Middle frontal gyrus (tissue), 1 donor: ENCODE results near the gene PACSIN1.

Experiments
- DNase-seq: peaks from one replicate; pipeline ENCODE4 v3.0.0-alpha.2; 2015; ENCODE audit warnings: low spot score; ENCODE audit errors: extremely low spot score

The PACSIN1 gene

DNA sequence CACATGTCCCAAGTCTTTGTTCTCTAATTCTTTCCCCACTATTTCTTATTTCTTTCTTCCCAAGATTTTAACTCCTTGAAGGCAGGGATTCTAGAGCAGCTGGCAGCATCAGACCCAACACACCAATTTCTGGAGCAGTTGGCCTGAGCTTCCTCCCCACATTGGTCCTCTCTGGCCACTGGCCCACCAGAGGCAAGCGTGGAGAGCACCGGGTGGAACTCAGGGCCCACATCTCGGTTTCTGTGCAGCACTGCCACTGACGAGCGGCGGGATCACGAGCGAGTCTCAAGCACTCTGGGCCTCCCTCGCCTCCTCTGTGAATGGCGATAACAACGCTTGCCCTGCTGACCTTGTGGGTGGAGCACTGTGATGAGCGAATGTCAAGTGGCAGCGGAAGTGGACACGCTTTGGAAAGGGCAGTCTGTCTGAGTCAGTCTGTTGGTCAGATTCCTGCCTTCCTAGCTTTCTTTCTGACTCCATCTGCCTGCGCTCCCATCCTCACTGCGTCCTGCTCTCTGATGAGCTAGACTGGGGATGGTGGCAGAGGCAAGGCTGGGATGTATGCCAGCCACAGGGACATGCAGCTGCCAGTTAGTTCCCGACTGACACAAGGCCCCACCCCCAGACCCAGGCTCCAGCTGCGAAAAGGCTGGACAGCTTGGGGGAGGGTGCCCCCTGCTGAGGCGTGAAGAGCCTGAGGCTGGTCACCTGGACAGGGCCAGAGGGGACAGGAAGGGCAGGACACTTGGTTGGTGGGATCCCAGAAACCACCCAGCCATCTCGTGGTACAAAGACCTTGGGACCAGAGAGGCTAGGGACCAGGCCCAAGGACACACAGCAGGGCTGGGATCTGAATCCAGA is 94.7 kb downstream of the PACSIN1 start:
- no peak for DNase-seq

DNA sequence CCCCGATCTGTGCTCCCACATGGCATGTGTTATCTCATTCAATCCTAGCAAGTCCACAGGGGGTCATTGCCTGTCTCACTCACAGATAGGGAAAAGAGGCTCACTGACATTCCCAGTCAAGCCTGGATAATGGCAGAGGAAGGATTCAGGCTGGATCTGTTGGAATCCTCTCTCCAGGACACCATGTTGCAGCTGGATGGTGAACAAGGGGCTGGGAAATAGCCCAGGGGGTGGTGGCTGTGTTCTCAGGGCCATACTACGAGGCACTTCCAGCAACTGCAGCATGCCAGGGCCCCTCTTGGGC is 95.3 kb downstream of the PACSIN1 start:
- no peak for DNase-seq

DNA sequence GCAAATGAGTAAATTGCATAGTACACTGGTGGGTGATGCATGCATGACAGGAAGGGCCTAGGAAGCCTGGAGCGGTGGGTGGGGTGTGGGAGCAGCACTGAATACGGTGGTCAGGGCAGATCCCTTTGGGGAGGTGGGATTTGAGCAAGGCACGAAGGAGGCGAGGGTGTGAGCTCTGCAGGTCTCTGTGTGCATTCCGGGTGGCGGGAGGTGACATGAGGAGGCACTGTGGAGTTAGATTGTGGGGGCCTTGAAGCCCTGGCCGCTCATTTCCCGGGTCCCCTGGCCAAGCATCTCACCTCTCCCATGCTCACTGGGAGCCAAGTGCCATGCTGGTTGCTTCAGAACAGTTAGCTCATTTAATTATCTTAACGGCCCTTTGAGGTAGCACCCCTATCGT is 96.5 kb downstream of the PACSIN1 start:
- no peak for DNase-seq

DNA sequence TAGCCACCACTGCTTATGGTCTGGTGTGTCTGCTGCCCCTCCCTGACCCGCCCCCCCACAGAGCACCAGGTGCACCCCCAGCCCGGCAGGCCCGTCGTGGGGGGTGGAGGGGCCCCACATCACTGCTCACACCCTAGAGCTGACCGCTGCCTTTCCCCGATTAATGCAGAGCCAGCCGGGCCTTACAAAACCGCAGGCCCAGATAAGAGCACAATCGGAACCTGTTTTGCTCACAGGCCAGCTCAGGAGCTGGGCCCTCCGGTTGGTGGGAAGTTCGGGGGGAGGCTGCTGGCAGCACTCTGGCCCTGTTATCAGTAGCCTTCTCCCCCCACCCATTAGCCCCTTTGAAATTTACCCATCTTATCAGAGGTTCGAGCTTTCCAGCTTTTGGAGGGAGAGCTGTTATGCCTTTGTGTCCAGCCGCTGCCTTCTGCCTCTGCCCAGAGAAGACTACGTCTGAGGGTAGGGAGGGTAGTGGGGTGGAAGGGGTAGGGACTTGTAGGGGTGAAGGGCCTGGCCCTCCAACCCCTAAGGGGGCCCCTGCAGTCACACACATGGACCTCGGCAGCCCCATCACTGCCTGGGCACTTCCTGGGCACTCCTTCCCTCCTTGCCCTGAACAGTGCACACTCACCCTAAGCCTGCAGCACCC is 97.1 kb downstream of the PACSIN1 start:
- DNase-seq = no peak

DNA sequence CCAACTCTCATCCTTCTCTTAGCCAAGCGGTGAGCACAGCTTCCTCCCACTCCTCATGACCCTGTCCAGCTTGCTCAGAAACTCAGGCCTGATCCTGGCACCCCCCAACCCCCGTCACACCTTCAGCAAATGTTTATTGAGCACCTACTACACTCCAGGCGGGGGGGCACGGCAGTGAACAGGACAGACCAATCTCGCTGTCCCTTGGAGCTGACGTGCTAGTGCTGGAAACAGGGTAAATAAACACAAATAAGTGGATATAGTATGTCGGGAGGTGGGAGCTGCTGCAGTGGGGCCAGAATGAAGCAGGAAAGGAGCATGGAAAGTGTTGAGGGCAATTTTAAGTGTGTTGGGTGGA is 97.6 kb downstream of the PACSIN1 start:
- DNase-seq = no peak

DNA sequence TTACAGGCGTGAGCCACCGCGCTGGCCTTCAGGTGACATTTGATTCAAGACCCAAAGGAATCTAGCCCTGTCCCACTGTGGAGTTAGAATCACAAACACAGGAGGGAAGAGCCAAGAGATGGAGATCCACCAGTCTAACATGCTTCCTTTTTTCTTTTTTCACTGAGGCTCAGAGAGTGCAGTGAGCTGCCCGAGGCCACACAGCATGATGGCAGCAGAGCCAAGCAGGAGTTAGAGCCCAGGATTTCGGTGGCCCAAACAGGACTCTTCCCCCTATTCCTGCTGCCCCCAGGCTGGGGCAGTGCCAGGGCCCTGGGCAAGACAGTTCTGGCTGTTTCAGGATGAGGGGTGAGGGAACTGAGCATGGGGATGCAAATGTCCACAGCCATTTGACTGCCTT is 98.3 kb downstream of the PACSIN1 start:
- no peak for DNase-seq

DNA sequence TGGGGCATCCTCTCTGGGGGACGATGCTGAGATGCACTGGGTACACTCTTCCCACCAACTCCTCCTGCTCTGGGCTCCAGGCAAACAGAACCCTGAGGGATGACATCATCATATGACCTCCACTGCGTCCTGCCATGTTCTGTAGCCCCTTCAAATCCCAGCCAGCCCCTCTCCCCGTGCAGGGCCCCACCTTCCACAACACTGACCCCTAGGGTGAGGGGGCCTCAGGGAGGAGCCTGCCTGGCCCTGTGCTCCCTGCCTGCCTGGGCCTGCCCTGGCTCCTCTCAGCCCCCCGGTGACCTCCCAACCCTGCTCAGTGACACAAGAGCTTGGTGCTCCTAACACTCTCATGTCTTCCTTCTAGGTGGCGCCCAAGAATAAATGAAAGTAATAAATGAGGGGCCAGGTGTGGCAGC is 99.9 kb downstream of the PACSIN1 start:
- DNase-seq = no peak

DNA sequence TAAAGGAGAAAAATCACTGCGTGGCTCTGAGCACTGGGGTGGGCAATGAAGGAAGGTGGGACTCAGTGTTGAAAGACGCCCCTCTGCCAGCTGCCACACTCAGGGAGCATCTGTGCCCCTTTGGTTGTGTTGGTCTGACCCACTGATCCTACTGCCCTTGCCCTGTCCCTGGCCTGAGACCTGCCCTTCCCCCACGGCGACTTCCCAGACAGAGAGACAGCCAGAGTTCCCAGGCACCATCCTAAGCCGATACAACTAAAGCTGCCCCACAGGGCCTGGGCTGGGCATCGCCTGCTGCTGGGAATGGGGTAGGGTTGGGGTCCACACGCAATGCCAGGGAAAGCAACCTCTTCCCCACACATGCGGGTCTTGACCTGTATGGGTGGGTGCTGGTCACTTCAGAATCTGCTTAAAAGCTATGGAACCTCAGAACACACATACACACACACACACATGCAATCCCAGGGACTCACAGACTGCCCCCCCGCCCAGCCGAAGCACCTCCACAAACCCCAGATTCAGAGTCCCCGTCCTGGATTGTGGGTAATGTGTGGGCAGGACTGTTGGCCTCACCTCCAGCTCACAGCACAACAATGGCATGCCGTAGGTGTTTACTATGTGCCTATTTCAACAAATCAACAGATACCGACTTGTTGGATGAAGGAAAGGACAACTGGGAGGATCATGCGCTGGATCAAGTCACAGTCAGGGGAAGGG is 101.1 kb downstream of the PACSIN1 start:
- no peak for DNase-seq

DNA sequence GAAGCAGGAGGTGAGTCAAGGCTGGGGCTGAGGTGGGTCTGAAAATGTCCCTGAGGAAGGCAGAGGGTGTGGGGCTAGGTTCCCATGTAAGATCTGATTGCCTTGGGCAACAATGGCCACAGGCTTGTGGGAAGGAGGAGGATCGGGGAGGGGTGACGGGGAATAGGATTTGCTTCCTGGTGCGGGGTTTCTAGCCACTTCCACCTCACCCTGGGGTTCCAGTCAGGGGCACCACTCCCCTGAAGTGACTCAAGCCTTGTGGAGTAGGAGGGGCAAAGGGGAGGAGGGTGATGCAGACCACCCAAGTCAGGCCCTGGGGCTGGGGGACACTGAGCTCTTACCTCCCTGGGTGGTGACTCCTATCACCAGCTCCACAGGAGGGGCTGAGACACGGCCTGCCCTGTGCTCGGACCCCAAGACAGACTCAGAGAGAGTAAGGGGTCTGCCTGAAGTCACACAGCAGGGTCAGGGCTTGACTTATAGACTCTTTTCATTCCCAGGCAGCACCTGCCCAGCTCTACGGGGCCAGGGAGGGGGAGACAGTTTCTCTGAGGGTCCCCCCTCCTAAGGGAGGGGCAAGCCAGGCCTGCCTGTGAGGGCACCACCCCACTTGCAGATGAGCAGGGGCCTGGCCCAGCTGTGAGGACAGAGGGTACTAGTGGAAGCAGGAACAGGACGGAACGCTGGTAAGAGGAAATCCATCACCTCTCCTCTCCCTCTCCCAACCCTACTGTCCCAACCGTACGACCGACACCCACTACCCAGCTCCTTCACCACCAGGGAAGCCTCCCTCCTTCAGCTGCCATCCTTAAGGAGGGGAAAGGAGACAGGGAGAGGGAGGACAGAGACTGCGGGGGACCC is 102.7 kb downstream of the PACSIN1 start:
- DNase-seq = no peak

DNA sequence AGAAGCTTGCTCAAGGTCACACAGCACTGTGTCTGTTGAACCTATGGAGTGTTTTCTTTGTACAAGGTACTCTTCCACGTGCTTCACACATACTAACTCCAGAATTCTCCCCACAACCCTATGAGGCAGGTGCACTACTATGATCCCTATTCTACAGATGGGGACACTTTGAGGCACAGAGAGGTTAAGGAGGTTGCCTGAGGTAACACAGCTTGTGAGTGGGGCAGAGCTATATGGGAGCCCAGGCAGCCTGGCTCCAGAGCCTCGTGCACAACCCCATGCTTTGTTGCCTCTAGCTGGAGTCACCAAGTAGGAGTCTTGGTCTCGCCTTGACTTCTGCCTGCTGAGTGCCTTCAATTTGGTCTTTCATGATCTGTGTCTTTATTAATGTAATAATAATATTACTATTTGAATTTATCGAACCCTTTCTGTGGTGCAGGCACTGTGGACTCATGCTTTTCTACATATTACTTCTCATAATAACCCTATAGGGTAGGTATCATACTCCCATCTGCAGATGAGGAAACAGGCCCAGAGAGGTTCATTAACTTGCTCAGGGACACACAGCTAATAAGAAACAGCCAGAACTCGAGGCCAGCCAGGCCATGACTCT is 103.6 kb downstream of the PACSIN1 start:
- no peak for DNase-seq

DNA sequence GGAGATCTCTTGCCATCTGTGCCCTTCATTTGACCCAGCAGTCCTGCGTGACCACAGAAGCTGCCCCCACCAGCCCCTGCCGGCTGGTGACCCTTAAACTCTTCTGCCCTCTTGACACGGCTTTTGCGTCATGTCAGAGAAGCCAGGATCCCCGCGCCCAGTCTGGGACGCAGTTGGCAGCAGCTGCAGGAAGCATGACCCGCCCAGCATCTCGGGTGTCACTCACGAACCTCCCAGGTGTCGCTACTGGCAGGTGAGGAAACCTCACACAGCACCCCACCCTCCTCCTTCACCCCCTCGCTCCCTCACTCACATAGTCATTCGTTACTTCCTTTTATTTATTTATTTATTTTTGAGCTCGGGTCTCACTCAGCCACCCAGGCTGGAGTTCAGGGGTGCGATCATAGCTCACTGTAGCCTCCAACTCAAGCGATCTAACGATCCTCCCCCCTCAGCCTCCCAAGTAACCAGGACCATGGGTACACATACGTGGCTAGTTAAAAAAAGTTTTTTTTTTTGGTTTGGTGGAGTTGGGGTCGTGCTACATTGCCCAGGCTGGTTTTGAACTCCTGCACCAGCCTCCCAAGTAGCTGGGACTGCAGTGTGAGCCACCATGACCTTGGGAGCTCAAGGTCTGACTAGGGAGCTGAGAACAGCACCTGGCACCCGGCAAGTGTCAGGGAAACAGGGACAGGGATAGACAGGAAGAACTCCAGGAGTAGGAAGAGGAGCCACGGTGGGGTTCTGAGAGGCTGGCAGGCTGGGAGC is 104.4 kb downstream of the PACSIN1 start:
- no peak for DNase-seq

DNA sequence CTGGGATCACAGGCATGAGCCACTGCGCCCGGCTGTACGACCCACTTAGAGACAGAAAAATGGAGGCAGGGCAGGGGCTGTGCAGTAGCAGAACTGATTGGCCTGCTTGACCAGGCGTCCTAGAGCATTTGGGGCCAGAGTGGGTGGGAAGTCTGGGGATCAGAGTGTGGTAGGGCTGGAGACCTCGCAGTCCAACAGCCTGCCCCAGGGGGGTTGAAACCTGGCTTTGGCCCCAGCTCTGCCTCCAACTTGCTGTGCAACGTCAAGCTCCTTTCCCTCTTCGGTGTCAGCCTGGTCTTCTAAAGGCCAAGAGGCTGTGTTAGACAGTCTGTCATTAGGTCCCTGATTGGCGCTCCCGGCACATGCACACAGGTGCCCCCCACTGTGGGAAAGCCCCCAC is 105.5 kb downstream of the PACSIN1 start:
- no peak for DNase-seq

DNA sequence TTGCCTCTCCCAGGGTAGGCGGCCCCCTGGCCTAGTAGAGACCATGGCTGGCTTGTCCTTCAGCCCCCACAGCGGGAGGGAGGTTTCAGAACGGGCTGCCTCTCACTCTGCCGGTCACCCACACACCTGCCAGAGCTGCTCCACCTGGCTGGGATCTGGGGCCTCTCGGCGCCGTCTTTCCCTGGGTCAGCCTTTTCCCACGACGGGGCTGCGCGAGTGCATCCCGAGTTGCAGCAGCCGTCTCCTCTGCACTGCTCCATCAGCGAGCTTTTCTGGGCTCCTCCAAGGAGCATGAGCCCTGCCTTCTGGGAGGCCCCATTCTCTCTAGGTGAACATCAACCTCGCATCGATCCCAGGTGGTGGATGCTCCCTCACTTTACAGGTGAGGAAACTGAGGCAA is 106.1 kb downstream of the PACSIN1 start:
- DNase-seq = no peak

DNA sequence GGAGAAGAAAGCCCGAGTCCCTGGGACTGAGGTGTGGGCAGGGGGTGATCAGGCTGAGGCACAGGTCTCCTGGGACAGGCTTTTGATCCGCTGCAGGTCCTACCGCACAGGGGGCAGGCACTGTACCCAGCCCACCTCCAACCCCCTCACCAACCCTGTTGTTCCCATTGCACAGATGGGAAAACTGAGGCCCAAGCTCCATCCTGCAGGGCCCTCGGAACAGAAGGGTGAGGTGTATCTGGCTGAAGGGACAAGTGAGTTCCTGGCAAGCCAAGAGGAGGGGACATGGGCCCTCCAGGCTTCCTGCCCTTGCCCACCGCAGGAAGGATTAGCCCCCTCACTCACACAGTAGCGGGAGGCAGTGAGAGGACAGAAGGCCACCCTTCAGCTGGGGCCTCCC is 106.7 kb downstream of the PACSIN1 start:
- no peak for DNase-seq

DNA sequence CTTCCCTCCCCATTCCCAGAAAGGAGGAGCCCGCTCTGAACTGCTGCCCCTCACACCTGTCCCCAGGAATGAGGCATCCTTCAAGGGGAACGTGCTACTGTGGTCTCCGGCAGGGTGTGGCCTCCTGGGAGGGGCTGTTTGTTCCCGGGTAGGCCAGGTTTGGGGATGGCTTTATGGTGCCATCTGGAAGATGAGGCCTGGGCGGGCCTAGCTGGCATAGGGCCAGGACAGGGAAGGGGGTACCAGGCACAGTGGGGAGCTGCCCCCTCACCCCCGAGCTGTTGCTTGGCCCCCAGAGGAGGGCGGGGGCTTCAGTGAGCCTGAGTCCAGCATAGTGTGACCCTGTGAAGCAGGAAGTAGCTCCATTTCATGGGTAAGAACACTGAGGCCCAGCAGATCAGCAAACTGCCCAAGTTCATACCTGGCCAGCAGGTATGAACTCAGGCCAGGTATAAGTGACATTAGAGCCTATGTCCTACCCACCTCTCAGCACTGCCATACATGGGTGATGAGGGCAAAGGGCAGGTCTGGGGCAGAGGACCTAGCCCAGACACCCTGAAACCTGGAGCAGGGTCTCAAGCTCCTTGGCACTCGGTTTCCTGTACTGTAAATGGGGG is 107.8 kb downstream of the PACSIN1 start:
- no peak for DNase-seq

DNA sequence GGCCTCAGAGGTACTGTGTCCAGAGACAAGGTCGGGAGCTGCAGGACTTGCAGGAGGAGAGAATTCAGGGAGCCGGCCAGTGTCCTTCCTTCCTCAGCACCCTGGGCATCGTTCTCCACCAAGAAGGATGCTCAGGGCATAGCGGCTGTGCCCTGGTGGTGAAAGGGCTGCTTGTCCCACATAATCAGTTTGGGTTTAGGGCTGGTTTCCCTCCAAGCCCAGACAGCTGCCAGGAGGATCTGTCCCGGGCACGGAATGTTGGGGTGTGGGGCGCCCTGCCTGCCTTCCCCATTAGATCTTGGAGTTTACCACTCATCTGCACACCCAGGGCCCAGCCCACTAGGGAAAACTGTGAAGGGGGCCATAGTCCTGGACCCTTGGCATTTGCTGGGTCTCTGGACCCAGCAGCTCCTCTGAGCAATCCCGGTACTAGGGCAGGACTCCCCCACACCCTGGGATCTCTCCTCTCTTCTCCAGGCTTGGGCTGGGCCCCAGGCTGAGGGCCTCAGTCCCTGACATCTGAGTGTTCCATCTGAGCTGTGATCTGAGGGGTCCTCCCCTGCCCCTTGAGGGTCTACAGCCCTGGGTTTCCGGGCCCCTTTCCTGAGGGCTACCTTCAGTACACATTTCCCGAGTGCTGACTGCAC is 108.9 kb downstream of the PACSIN1 start:
- no peak for DNase-seq

DNA sequence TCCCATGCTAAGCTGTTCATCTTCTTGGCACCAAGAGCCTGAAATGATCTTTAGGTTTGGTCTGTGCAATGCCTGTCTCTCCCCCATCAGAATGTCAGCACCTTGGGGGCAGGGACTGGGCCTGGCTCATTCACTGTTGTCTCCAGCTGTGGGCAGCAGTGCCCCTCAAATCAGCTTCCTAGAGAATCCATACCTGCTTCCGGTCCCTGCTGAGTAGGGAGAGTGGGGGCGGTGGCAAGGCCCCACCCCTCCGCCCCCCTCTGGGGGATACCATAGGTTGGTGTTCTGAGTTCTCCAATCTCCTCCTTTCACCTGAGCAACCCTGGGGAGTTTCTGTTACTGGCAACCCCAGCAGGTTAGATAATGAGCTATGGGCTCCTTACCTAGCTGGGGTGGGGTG is 109.5 kb downstream of the PACSIN1 start:
- DNase-seq = no peak

DNA sequence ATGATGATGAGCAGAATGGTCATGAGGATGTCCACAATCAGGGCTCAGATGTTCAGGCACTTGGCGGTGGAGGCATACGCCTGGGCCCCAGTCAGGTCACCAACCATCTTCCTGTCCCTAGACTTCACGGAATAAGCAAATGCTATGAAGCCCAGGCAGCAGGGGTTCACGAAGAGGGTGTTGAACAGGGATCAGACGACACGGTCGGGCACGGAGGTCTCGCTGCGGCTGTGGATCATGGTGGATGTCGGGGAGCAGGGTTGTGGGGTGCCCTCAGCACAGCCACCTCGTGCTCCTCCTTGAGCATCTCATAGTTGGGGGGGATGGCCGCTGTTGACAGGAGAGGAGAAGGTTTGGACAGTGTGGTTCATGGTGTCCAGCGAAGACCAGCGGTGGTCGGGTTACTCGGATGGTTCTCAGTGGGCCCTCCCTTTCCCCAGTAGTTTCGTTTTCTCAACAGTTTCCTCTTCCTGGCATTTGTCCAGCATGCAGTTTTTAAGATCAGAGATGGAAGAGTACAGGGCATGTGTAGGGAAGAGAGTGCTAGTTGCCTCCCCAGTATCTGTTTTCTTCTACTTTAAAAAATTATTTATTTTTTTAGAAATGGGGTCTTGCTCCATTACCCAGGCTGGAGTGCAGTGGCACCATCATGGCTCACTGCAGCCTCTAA is 110.5 kb downstream of the PACSIN1 start:
- no peak for DNase-seq
